Measurements from ENCODE around the gene GNG8. TPM values are rescaled to one million over a fixed set of nuclear protein-coding genes. Genes with fewer than 3 reads are reported as not detected.

The GNG8 gene
- total RNA-seq, 1 donor from 2014 or later = not detected

- no peak for DNase-seq
- Histone ChIP-seq H3K4me1 (peaks cover 26% of the 10 kb centered on the region), H3K9me3 (no peaks in the 10 kb centered on the region), H3K27me3 (ENCODE audit: low read depth) (peaks cover 34% of the 10 kb centered on the region), H3K4me3 (peak overlapping the region; percentile 65), H3K27ac (peak overlapping the region; percentile 43), H3K36me3 (no peaks in the 10 kb centered on the region)
- intact Hi-C loops (cut with DNase I) = loop anchor here (10.0 kb wide), 1 partner anchor 55 kb away; the partner anchor contains the start of gene CALM3
- ATAC-seq = no peak
- no peak for TF ChIP-seq CTCF (IDR thresholded peaks at IDR 0.05)
Measured at GRCh38 chr19:46660008-46660517, 24.1 kb upstream of the GNG8 start.

GRCh38 chr19:46659151-46660007 lies 23.4 kb upstream of the GNG8 start:
- H3K27me3 ChIP-seq (ENCODE audit: low read depth) = peaks cover 34% of the 10 kb centered on the region
- ATAC-seq (no peak), DNase-seq (peak; percentile 51)
- peak overlapping the region; percentile 65 for H3K4me3 ChIP-seq
- TF ChIP-seq CTCF (IDR thresholded peaks at IDR 0.05) = no peak
- peak overlapping the region; percentile 43 for H3K27ac ChIP-seq
- H3K4me1 ChIP-seq = peaks cover 26% of the 10 kb centered on the region
- no peaks in the 10 kb centered on the region for H3K36me3 ChIP-seq
- intact Hi-C loops (cut with DNase I) = loop anchor here (10.0 kb wide), 1 partner anchor 55 kb away; the partner anchor contains the start of gene CALM3
- H3K9me3 ChIP-seq = no peaks in the 10 kb centered on the region

GRCh38 chr19:46656541-46656940 lies 20.5 kb upstream of the GNG8 start:
- intact Hi-C loops (cut with DNase I) = no loop called here
- TF ChIP-seq CTCF (IDR thresholded peaks at IDR 0.05) = no peak
- Histone ChIP-seq H3K9me3 (no peaks in the 10 kb centered on the region), H3K4me1 (peaks cover 18% of the 10 kb centered on the region), H3K27me3 (ENCODE audit: low read depth) (peaks cover 54% of the 10 kb centered on the region), H3K36me3 (no peaks in the 10 kb centered on the region), H3K27ac (no peak overlapping the region), H3K4me3 (no peak overlapping the region)
- DNase-seq (no peak), ATAC-seq (no peak)

GRCh38 chr19:46654621-46655152 lies 18.7 kb upstream of the GNG8 start:
- H3K27ac ChIP-seq = no peak overlapping the region
- intact Hi-C loops (cut with DNase I) = no loop called here
- peaks cover 47% of the 10 kb centered on the region for H3K27me3 ChIP-seq (ENCODE audit: low read depth)
- TF ChIP-seq CTCF (IDR thresholded peaks at IDR 0.05) = no peak
- H3K4me1 ChIP-seq = peaks cover 5% of the 10 kb centered on the region
- no peaks in the 10 kb centered on the region for H3K36me3 ChIP-seq
- no peaks in the 10 kb centered on the region for H3K9me3 ChIP-seq
- no peak overlapping the region for H3K4me3 ChIP-seq
- DNase-seq (no peak), ATAC-seq (no peak)

GRCh38 chr19:46650445-46650844 lies 14.4 kb upstream of the GNG8 start:
- Histone ChIP-seq H3K9me3 (no peaks in the 10 kb centered on the region), H3K4me3 (no peak overlapping the region), H3K36me3 (no peaks in the 10 kb centered on the region), H3K4me1 (no peaks in the 10 kb centered on the region), H3K27ac (no peak overlapping the region), H3K27me3 (ENCODE audit: low read depth) (peaks cover 47% of the 10 kb centered on the region)
- TF ChIP-seq CTCF (IDR thresholded peaks at IDR 0.05) = no peak
- no peak for DNase-seq
- ATAC-seq = no peak
- intact Hi-C loops (cut with DNase I) = no loop called here
